ENCODE measurements around the gene NAAA. TPM values are rescaled to one million over a fixed set of nuclear protein-coding genes. Genes with fewer than 3 reads are reported as not detected.

NAAA gene
- total RNA-seq, 2 experiments from 2014 or later: 15.3 to 21.5 TPM

DNA sequence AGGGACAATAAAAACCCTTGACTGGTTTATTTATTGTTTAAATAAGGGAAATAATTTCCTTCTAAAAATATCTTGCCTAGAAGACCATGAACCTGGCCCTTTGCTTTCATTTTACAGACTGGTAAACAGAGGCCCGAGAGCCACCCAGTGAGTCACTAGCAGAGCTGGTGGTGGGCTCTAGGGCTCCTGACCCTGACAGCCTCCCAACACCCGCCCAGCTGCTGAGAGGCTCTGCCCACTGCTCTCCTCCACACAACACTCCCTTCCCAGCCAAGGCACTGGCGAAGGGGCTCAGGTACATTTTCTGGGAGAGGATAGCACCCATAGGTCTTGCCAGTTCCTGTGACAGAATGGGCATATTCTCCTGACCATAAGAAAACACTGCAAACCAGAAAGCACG is 20.5 kb downstream of the NAAA start:
- no peak for DNase-seq (ENCODE audit: low spot score)
- H3K4me1 ChIP-seq (ENCODE audit: insufficient read depth, low read length, poor library complexity, severe bottlenecking): no peaks in the 10 kb centered on the region
- H3K36me3 ChIP-seq (ENCODE audit: insufficient read depth, low read length): peaks cover 14% of the 10 kb centered on the region
- ChIA-PET POLR2A (no interaction called here), CTCF (ENCODE audit: unreplicated experiment) (no interaction called here)
- intact Hi-C loops (cut with micrococcal nuclease; ENCODE audit: unreplicated experiment): no loop called here
- no peaks in the 10 kb centered on the region for H3K9me3 ChIP-seq (ENCODE audit: low read length)
- H2AFZ ChIP-seq (ENCODE audit: low read length): no peak overlapping the region
- no peak overlapping the region for H3K4me3 ChIP-seq (ENCODE audit: low read depth, low read length, poor library complexity, severe bottlenecking)
- no peaks in the 10 kb centered on the region for H3K79me2 ChIP-seq (ENCODE audit: insufficient read depth, low read depth, low read length)
- H4K20me1 ChIP-seq (ENCODE audit: insufficient read depth, low read length): no peaks in the 10 kb centered on the region
- no peak overlapping the region for H3K27ac ChIP-seq (ENCODE audit: low read depth, low read length, poor library complexity, severe bottlenecking)
- BruUV-seq (replicated peaks): no TSS peak
- no peak overlapping the region for H3K4me2 ChIP-seq (ENCODE audit: low read length)
- no peaks in the 10 kb centered on the region for H3K9me2 ChIP-seq (ENCODE audit: insufficient read depth, low read length)
- no peak for TF ChIP-seq EZH2phosphoT487 (IDR thresholded peaks at IDR 0.05; ENCODE audit: borderline replicate concordance, low read depth, low read length)
- TF ChIP-seq, protein P1, sequence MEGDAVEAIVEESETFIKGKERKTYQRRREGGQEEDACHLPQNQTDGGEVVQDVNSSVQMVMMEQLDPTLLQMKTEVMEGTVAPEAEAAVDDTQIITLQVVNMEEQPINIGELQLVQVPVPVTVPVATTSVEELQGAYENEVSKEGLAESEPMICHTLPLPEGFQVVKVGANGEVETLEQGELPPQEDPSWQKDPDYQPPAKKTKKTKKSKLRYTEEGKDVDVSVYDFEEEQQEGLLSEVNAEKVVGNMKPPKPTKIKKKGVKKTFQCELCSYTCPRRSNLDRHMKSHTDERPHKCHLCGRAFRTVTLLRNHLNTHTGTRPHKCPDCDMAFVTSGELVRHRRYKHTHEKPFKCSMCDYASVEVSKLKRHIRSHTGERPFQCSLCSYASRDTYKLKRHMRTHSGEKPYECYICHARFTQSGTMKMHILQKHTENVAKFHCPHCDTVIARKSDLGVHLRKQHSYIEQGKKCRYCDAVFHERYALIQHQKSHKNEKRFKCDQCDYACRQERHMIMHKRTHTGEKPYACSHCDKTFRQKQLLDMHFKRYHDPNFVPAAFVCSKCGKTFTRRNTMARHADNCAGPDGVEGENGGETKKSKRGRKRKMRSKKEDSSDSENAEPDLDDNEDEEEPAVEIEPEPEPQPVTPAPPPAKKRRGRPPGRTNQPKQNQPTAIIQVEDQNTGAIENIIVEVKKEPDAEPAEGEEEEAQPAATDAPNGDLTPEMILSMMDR (conservative IDR thresholded peaks at IDR 0.05; ENCODE audit: low read length): no peak

DNA sequence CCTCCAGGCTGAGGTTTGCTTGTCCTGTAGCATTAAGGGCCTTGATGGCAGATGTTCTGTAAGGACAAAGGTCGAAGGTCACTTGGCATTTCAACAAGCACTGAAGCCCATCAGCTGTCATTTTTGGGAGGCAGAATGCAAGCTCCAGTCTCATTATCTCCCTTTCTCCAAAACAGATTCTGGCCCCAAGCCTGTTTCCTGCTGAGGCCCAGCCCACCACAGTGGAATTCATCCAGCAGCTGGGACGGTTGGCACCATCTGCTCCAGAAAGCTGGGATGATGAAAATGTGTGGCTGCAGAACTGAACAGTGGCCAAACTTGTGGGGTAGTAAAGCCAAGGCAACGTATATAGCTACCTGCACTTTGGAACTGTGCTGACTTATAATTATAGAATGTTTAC is 20.9 kb downstream of the NAAA start:
- Histone ChIP-seq H4K20me1 (ENCODE audit: insufficient read depth, low read length) (no peaks in the 10 kb centered on the region), H3K27ac (ENCODE audit: low read depth, low read length, poor library complexity, severe bottlenecking) (no peak overlapping the region), H3K9me2 (ENCODE audit: insufficient read depth, low read length) (no peaks in the 10 kb centered on the region), H3K9me3 (ENCODE audit: low read length) (no peaks in the 10 kb centered on the region), H3K4me3 (ENCODE audit: low read depth, low read length, poor library complexity, severe bottlenecking) (no peak overlapping the region), H3K4me2 (ENCODE audit: low read length) (no peak overlapping the region), H3K79me2 (ENCODE audit: insufficient read depth, low read depth, low read length) (no peaks in the 10 kb centered on the region), H2AFZ (ENCODE audit: low read length) (no peak overlapping the region), H3K4me1 (ENCODE audit: insufficient read depth, low read length, poor library complexity, severe bottlenecking) (no peaks in the 10 kb centered on the region), H3K36me3 (ENCODE audit: insufficient read depth, low read length) (peaks cover 14% of the 10 kb centered on the region)
- DNase-seq (ENCODE audit: low spot score): no peak
- no TSS peak for BruUV-seq (replicated peaks)
- TF ChIP-seq, protein P1 (conservative IDR thresholded peaks at IDR 0.05; ENCODE audit: low read length): no peak
- no peak for TF ChIP-seq EZH2phosphoT487 (IDR thresholded peaks at IDR 0.05; ENCODE audit: borderline replicate concordance, low read depth, low read length)
- ChIA-PET POLR2A (no interaction called here), CTCF (ENCODE audit: unreplicated experiment) (no interaction called here)
- intact Hi-C loops (cut with micrococcal nuclease; ENCODE audit: unreplicated experiment): no loop called here

DNA sequence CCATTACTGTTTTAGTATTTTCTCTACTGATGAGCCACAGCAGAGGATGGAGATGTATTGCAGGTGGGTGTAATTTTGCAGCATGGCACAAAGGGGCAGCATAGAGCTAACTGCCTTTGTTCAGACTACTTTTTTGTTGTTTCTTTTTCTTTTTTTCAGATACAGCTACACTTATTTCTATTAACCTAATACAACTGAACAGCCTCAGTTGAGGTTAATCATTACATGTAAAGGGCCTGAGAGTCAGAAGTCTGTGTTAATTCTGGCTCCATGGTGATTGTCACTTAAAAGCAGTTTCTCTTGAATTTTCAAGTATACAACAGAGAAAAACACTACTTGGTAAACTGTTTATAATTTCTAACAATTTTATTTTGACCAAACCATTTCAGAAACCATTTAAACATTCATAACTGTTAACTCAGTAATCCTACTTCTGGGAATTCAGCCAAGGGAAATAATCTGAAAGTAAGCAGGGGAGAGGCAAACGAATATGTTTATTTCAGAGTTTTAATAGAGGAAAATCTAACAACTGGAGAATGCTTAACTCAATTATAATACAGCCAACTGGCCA is 24.6 kb downstream of the NAAA start:
- Histone ChIP-seq H3K4me3 (ENCODE audit: low read depth, low read length, poor library complexity, severe bottlenecking) (no peak overlapping the region), H3K36me3 (ENCODE audit: insufficient read depth, low read length) (peaks cover 11% of the 10 kb centered on the region), H3K4me2 (ENCODE audit: low read length) (no peak overlapping the region), H3K4me1 (ENCODE audit: insufficient read depth, low read length, poor library complexity, severe bottlenecking) (no peaks in the 10 kb centered on the region), H3K27ac (ENCODE audit: low read depth, low read length, poor library complexity, severe bottlenecking) (no peak overlapping the region), H3K79me2 (ENCODE audit: insufficient read depth, low read depth, low read length) (no peaks in the 10 kb centered on the region), H3K9me2 (ENCODE audit: insufficient read depth, low read length) (no peaks in the 10 kb centered on the region), H3K9me3 (ENCODE audit: low read length) (no peaks in the 10 kb centered on the region), H4K20me1 (ENCODE audit: insufficient read depth, low read length) (no peaks in the 10 kb centered on the region), H2AFZ (ENCODE audit: low read length) (no peak overlapping the region; the same call in 1 of the 2 replicates)
- peak; percentile 50 for DNase-seq (ENCODE audit: low spot score)
- POLR2A ChIA-PET: interaction anchor here (0.6 kb wide), 1 partner anchor 9 kb away, joined by 3 read pairs; no protein-coding TSS in a partner anchor
- no TSS peak for BruUV-seq (replicated peaks)
- CTCF ChIA-PET (ENCODE audit: unreplicated experiment): interaction anchor here (1.0 to 1.1 kb wide), 2 partner anchors 24 to 146 kb away, joined by 3 to 4 read pairs; no protein-coding TSS in a partner anchor
- no peak for TF ChIP-seq EZH2phosphoT487 (IDR thresholded peaks at IDR 0.05; ENCODE audit: borderline replicate concordance, low read depth, low read length)
- TF ChIP-seq, protein P1 (conservative IDR thresholded peaks at IDR 0.05; ENCODE audit: low read length): peak; percentile 96
- intact Hi-C loops (cut with micrococcal nuclease; ENCODE audit: unreplicated experiment): loop anchor here (2.0 kb wide), 2 partner anchors 25 to 151 kb away; partner anchors contain the start of gene NAAA
